Stimulated activated CD4-positive, alpha-beta T cell treated with anti-CD3 and anti-CD28 coated beads, TNF-alpha, amount 100 ng/mL, for 24 hours (primary cell): ENCODE measurements around the gene TMEM123.

ENCODE experiments used
- DNase-seq, 3 experiments: peaks; one replicate each; pipeline ENCODE4 v3.0.0-alpha.2; 2020; ENCODE audit warnings: low read depth in 3 of 3

The TMEM123 gene

GRCh38 chr11:102426570-102426969, 26.0 kb downstream of the TMEM123 start:
- DNase-seq = no peak

GRCh38 chr11:102426000-102426399, 26.6 kb downstream of the TMEM123 start:
- DNase-seq = no peak

- no peak for DNase-seq
Observed at GRCh38 chr11:102423936-102424335, 28.6 kb downstream of the TMEM123 start.

- DNase-seq = no peak
Observed at GRCh38 chr11:102422817-102423712, 29.5 kb downstream of the TMEM123 start.

- DNase-seq = no peak
Observed at GRCh38 chr11:102421261-102421660, 31.3 kb downstream of the TMEM123 start.

GRCh38 chr11:102420547-102420946, 32.0 kb downstream of the TMEM123 start:
- no peak for DNase-seq

- DNase-seq = no peak
Observed at GRCh38 chr11:102419181-102419580, 33.4 kb downstream of the TMEM123 start.

- DNase-seq = no peak
Observed at GRCh38 chr11:102416976-102417375, 35.6 kb downstream of the TMEM123 start.

GRCh38 chr11:102415304-102415916, 37.2 kb downstream of the TMEM123 start:
- no peak for DNase-seq

GRCh38 chr11:102414559-102414958, 38.0 kb downstream of the TMEM123 start:
- DNase-seq = no peak

GRCh38 chr11:102413497-102413896, 39.1 kb downstream of the TMEM123 start:
- no peak for DNase-seq

GRCh38 chr11:102411142-102411541, 41.4 kb downstream of the TMEM123 start:
- DNase-seq = no peak

GRCh38 chr11:102410382-102410784, 42.2 kb downstream of the TMEM123 start:
- no peak for DNase-seq

GRCh38 chr11:102408339-102408738, 44.2 kb downstream of the TMEM123 start:
- no peak for DNase-seq

GRCh38 chr11:102407901-102408300, 44.7 kb downstream of the TMEM123 start:
- no peak for DNase-seq

- no peak for DNase-seq
Observed at GRCh38 chr11:102406099-102406498, 46.5 kb downstream of the TMEM123 start.

- DNase-seq = no peak
Observed at GRCh38 chr11:102405501-102405900, 47.1 kb downstream of the TMEM123 start.

GRCh38 chr11:102402548-102402947, 50.0 kb downstream of the TMEM123 start:
- no peak for DNase-seq

- no peak for DNase-seq
Observed at GRCh38 chr11:102401905-102402304, 50.7 kb downstream of the TMEM123 start.

GRCh38 chr11:102400603-102401002, 52.0 kb downstream of the TMEM123 start:
- DNase-seq = no peak

GRCh38 chr11:102399189-102399588, 53.4 kb downstream of the TMEM123 start:
- no peak for DNase-seq

GRCh38 chr11:102398297-102398696, 54.3 kb downstream of the TMEM123 start:
- DNase-seq = no peak
